ENCODE measurements around the gene POR.

- no peak for TF ChIP-seq EZH2 (IDR thresholded peaks at IDR 0.05; ENCODE audit: low read depth)
- TF ChIP-seq CTCF (conservative IDR thresholded peaks at IDR 0.05) = no peak
Measured at GRCh38 chr7:75977743-75978142, 62.8 kb downstream of the POR start.

Measured in PC-9 (cell line).